HG03060 (cell line): ENCODE results near the gene SRSF3.
"Not testable (repeated sequence)": the region's sequence is repeated elsewhere in the genome, so short reads cannot be mapped to it uniquely, and the experiment has no call there.

Experiments used
- ATAC-seq: cut with Tn5 transposase; IDR thresholded peaks from one replicate; pipeline ENCODE4 v1.9.1; 2021; ENCODE audit warnings: low read depth, moderate number of reproducible peaks; ENCODE audit not compliant: unreplicated experiment

The SRSF3 gene

DNA sequence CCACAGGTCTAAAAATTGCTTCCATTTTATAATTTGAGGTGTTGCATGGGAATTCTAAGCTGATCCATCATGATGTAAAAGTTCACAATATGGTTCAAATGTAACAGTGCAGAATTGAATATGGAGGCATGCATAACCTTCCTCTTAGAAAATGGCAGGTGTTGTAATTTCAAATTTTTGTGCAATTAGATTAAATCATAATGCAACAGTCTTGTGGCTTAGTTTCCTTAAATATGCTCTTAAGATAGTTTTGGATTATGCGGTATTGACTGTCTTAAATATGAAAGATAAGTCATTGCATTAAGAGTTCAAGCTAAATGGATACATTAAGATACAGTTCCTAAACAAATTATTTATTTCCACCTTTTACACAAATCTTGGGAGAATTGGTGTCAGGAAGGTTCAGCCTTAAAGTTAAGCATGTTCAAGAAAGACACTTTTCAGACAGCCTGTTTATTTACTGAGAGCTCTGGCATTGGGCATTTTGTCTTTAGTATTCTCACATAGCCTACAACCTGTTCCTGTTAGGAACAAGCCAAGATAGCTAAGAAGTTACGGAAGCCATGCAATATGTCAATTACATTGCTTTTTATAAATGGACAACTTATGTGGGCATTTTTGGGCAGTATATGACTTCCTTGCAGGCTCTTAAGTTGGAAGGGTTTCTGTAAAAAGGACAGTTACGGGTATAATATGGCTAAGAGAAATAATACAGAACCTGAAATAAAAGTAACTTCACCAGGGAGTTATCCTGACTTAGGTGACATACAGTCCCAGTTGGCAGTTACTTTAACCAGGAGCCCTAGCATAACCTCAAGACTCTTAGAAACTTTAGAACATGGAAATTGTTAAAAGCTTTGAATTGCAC lies 9.3 kb downstream of the SRSF3 start:
- no peak for ATAC-seq

GRCh38 chr6:36604090-36605060 lies 10.2 kb downstream of the SRSF3 start:
- ATAC-seq: no peak

GRCh38 chr6:36605143-36605542 lies 11.0 kb downstream of the SRSF3 start:
- ATAC-seq: no peak

- no peak for ATAC-seq
Observed at GRCh38 chr6:36605560-36606391, 11.6 kb downstream of the SRSF3 start.

GRCh38 chr6:36607305-36607682 lies 13.1 kb downstream of the SRSF3 start:
- not testable (repeated sequence) for ATAC-seq

DNA sequence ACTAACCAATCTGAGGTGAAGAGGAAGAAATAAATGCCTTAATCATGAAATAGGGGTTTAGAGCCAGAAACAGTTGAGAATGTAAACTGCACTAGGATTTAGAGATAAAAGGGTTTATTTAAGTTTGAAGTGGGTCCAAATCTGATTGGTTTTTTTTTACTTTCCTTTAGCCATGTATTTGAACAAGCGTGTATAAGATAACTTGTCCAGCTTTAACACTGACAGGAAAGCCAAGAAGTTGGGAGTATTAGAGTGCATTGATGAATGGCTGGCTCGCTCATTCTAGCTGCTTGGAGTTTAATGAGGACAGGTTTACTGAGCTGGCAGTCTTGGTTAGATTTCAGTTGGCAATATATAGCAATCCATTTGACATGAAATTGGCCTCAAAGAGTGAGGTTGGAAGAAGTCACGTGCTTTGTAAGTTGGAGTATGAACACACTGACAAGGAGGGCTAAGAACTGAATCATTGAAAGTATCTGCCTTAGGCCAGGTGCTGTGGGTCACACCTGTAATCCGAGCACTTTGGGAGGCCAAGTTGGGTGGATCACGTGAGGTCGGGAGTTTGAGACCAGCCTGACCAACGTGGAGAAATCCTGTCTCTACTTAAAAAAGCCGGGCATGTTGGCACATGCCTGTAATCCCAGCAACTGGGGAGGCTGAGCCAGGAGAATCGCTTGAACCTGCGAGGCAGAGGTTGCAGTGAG lies 13.7 kb downstream of the SRSF3 start:
- ATAC-seq: no peak

DNA sequence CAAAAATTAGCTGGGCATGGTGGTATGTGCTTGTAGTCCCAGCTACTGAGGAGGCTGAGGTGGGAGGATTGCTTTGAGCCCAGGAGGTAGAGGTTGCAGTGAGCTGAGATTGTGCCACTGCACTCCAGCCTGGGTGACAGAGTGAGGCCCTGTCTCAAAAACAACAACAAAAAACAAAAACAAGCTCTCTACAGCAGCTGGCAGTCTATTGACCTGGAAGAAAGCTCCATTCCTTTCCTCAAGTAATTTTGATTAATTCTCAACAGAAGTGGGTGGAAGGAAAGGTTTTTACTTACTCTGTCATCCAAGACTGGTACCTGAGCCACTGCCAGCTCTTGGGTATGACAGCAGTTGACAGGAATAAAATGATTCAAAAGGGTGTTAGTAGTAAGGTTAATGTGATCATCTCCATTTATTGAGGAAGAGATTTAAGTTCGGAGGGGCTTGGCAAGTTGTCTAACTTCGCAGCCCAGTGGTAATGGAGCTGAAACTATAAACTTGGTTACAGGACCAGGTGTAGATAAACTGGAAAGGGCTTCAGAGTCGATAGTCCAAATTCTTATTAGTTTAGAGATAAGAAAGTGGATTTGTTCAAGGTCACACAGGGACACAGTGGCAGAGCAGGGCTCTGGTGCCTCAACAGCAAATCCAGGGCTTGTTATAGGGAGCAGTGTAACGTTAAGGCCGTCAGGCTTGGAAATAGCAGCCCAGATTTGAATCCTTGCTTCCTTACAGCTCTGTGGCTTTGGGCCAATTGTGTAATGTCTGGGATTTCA lies 14.8 kb downstream of the SRSF3 start:
- no peak for ATAC-seq

GRCh38 chr6:36609582-36609981 lies 15.4 kb downstream of the SRSF3 start:
- no peak for ATAC-seq

DNA sequence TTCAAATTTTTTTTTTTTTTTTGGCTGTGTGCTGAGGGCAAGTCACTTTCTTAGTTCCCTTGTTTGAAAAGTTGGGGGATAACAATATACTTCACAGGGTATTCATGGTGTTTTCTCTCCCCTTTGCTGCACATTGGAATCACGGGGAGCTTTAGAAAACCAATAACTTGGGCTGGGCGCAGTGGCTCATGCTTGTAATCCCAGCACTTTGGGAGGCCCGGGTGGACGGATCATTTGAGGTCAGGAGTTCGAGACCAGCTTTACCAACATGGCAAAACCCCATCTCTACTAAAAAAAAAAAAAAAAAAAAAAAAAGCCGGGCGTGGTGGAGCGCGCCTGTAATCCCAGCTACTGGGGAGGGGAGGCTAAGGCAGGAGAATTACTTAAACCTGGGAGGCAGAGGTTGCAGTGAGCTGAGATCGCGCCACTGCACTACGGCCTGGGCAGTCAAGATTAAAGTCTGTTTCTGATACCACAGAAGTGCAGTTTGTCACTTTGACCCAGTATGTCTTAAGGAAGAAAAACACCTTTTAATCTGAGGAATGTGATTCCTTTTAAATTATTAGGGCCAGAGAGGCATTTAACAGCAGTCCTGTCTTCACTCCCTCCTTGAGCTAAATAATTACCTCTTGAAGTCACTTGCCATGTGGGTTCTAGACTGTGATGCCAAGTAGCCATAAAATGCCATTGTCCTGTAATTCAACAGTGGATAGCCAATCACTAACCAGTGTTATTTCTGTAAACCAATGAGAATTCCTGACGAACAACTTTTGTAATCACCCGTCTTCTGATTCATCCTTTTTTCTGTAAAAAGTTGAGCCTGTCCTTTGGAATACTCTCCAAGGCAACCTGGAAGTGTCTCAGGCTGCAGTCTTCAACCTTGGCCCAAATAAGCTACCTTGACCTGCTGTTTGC lies 16.1 kb downstream of the SRSF3 start:
- ATAC-seq: no peak

DNA sequence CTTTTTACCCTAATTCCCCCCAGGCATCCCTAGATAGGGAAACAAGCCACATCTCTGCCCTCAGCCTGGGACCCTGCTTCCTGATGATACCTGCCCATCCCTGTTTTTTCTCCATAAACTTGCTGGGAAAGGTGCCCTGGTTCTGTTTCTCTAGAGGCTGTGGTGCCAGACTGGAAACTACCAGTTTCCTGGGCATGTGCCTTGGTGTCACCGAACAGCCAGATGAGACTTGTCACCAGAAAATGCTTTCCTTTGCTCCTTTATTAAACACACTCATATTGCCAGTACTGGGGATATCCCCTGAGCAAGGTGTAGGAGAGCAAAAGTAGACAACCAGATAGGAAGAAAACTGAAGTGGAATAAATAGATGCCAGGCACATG lies 16.8 kb downstream of the SRSF3 start:
- ATAC-seq: no peak

DNA sequence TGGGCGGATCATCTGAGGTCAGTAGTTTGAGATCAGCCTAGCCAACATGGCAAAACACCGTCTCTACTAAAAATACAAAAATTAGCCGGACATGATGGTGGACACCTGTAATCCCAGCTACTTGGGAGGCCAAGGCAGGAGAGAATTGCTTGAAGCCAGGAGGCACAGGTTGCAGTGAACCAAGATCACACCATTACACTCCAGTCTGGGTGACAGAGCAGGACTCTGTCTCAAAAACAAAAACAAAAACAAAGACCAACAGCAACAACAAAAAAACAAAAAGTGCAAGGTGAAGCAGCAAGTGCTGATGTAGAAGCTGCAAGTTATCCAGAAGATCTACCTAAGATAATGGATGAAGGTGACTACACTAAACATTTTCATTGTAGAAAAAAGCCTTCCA lies 17.5 kb downstream of the SRSF3 start:
- not testable (repeated sequence) for ATAC-seq

DNA sequence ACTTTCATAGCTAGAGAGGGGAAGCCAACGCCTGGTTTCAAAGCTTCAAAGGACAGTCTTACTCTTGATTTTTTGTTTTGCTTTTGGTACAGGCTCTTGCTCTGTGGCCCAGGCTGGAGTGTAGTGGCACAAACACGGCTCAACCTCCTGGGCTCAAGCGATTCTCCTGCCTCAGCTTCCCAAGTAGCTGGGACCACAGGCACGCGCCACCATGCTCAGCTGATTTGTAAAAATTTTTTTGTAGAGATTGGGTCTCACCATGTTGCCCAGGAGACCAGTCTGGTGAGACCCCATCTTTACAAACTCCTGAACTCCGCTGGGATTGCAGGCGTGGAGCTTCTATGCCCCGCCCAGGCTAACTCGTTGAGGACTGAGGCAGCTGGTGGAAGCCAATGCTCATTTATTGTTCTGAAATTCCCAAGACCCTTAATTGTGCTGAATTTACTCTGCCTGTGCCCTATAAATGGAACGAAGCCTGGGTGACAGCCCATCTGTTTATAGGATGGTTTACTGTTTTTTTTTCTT lies 18.0 kb downstream of the SRSF3 start:
- ATAC-seq: no peak

DNA sequence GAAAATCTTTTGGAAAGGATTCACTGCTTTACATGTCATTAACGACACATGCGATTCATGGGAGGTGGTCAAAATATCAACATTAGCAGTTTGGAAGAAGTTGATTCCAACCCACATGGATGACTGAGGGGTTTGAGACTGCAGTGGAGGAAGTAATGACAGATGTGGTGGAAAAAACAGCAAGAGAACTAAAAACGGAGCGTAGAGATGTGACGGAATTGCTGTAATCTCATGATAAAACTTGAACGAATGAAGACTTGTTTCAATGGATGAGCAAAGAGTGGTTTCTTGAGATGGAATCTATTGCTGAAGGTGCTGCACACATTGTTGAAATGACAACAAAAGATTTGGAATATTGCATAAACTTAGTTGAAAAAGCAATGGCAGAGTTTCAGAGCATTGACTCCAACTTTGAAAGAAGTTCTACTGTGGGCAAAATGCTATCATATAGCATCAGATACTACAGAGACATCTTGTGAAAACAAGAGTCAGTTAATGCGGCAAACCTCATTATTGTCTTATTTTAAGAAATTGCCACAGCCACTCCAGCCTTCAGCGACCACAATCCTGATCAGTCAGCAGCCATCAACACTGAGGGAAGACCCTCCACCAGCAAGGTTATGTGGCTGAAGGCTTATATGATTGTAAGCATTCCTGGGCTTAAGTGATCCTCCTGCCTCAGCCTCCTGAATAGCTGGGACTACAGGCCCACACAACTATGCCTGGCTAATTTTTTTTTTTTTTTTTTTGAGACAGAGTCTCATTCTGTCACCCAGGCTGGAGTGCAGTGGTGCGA lies 19.2 kb downstream of the SRSF3 start:
- ATAC-seq: no peak

GRCh38 chr6:36615018-36615761 lies 21.0 kb downstream of the SRSF3 start:
- ATAC-seq: peak; percentile 43

GRCh38 chr6:36616893-36617521 lies 22.8 kb downstream of the SRSF3 start:
- no peak for ATAC-seq
